Activated CD8-positive, alpha-beta memory T cell treated with anti-CD3 and anti-CD28 coated beads, Interleukin-2, amount 50 U/mL, for 24 hours (primary cell): ENCODE measurements around the gene CTCFL.

Experiments
- DNase-seq: peaks from one replicate; pipeline ENCODE4 v3.0.0-alpha.2; 2020; ENCODE audit errors: extremely low read depth

The CTCFL gene

GRCh38 chr20:57559658-57560553 lies 35.0 kb upstream of the CTCFL start:
- DNase-seq, result no peak

GRCh38 chr20:57559289-57559634 lies 34.3 kb upstream of the CTCFL start:
- no peak for DNase-seq

- no peak for DNase-seq
Measured at GRCh38 chr20:57558614-57559288, 33.8 kb upstream of the CTCFL start.

GRCh38 chr20:57557926-57558613 lies 33.1 kb upstream of the CTCFL start:
- no peak for DNase-seq

GRCh38 chr20:57556980-57557274 lies 32.0 kb upstream of the CTCFL start:
- no peak for DNase-seq

GRCh38 chr20:57555457-57556184 lies 30.7 kb upstream of the CTCFL start:
- DNase-seq, result no peak

- no peak for DNase-seq
Measured at GRCh38 chr20:57553376-57554018, 28.6 kb upstream of the CTCFL start.

GRCh38 chr20:57552471-57552870 lies 27.5 kb upstream of the CTCFL start:
- DNase-seq, result no peak

GRCh38 chr20:57548177-57549058 lies 23.5 kb upstream of the CTCFL start:
- no peak for DNase-seq

GRCh38 chr20:57546956-57547649 lies 22.2 kb upstream of the CTCFL start:
- no peak for DNase-seq

- no peak for DNase-seq
Measured at GRCh38 chr20:57545927-57546662, 21.2 kb upstream of the CTCFL start.

GRCh38 chr20:57544838-57545564 lies 20.1 kb upstream of the CTCFL start:
- DNase-seq, result no peak

- DNase-seq, result no peak
Measured at GRCh38 chr20:57543754-57544153, 18.8 kb upstream of the CTCFL start.

GRCh38 chr20:57540890-57541580 lies 16.1 kb upstream of the CTCFL start:
- DNase-seq, result no peak

- no peak for DNase-seq
Measured at GRCh38 chr20:57539889-57540288, 14.9 kb upstream of the CTCFL start.

GRCh38 chr20:57537822-57538221 lies 12.9 kb upstream of the CTCFL start:
- no peak for DNase-seq

GRCh38 chr20:57536771-57537724 lies 12.1 kb upstream of the CTCFL start:
- no peak for DNase-seq
